Right cardiac atrium (tissue), 5 donors: ENCODE results near the gene RAB40B. TPM values are rescaled to one million over a fixed set of nuclear protein-coding genes. Genes with fewer than 3 reads are reported as not detected.
A peak's percentile ranks its signal among the peaks of the same experiment; 100 is the strongest.

Experiments
- ATAC-seq, 2 donors: fragments of 200-7000 bp; cut with Tn5 transposase; one replicate each; pipeline versions ENCODE4 v1.8.0 to v1.9.1; 2020; ENCODE audit warnings: moderate library complexity in 2 of 2, mild to moderate bottlenecking in 1 of 2
- DNase-seq, 3 donors: peaks; one replicate each; pipeline ENCODE4 v3.0.0-alpha.2; 2020
- H3K27ac ChIP-seq: one replicate; pipeline ENCODE4 v1.5.1; 2013; ENCODE audit warnings: mild to moderate bottlenecking, low read length, control low read depth, moderate library complexity
- H3K27me3 ChIP-seq: one replicate; pipeline ENCODE4 v1.6.1; 2013; ENCODE audit not compliant: control insufficient read depth, insufficient read depth
- H3K4me1 ChIP-seq: one replicate; pipeline ENCODE4 v1.6.1; 2013; ENCODE audit warnings: low read length; ENCODE audit not compliant: control insufficient read depth, insufficient read depth
- H3K4me3 ChIP-seq: one replicate; pipeline ENCODE4 v1.5.1; 2013; ENCODE audit warnings: low read length, control low read depth
- H3K9me3 ChIP-seq: one replicate; pipeline ENCODE4 v1.6.1; 2013; ENCODE audit warnings: low read length; ENCODE audit not compliant: control insufficient read depth
- WGBS: extraction: QIAGEN DNeasy Blood & Tissue Kit; methylation state at CpG from one replicate; pipeline ENCODE4 v1.1.7; 2013; 5-methylcytosine and 5-hydroxymethylcytosine counted together
- intact Hi-C, 4 donors: fragments of 100-400 bp; cut with DNase I; formaldehyde crosslinking; loops; one replicate each; pipeline versions ENCODE4 v1.11.0 to v1.14.0; 2022 to 2023
- polyA plus RNA-seq: library from polyadenylated mRNA; stranded (reverse); fragments of 200-250 nt; gene quantifications from one replicate; pipeline ENCODE4 v1.2.3, GENCODE V29; 2013
- total RNA-seq, 4 donors: library from RNA; stranded (reverse); fragmentation: NEBNext Ultra II Directional; extraction: Animal tissue kit (Norgen Biotek cat#: 25700); gene quantifications; one replicate each; pipeline ENCODE4 v1.2.1, GENCODE V29; 2021
- donor health status: healthy with polysubstance abuse.
- donor health status: DM: no; HTN: yes; CAD: no.
- donor health status: DM: no; HTN: no; CAD: no.
- donor health status: DM: no; HTN: yes; CAD: no; lungs with severe emphysema.
- donor health status: DM: yes; HTN: yes; CAD: no.

The RAB40B gene
- total and polyA plus RNA-seq, 5 donors, result 14.0 to 20.8 (median 18.9) TPM

- Histone ChIP-seq H3K4me3 (peak overlapping the region; percentile 66), H3K4me1 (no peaks in the 10 kb centered on the region), H3K27me3 (no peaks in the 10 kb centered on the region), H3K27ac (no peak overlapping the region), H3K9me3 (no peaks in the 10 kb centered on the region)
- no peak for ATAC-seq
- WGBS, result 6% methylated on average over 45 of the region's 45 CpGs
- intact Hi-C loops, result no loop called here
- no peak for DNase-seq
Observed at GRCh38 chr17:82698974-82699442, 510 bp upstream of the RAB40B start.

DNA sequence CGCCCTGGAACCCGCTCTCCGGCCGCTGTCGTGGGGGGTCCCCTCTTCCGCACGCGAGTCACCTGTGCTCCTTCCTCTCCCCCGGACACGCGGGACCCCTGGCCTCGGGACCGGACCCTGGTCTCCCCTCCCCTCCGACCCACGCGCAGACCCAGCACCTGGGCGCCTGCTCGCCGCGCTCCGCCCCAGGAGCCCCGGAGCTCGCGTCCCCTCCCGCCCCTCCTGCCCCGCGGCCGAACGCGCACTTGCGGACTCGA is 762 bp downstream of the RAB40B start:
- intact Hi-C loops, result no loop called here
- Histone ChIP-seq H3K9me3 (no peaks in the 10 kb centered on the region), H3K4me1 (no peaks in the 10 kb centered on the region), H3K27me3 (no peaks in the 10 kb centered on the region), H3K27ac (no peak overlapping the region), H3K4me3 (peak overlapping the region; percentile 62)
- under 1% methylated on average over 32 of the region's 32 CpGs for WGBS
- DNase-seq (no peak), ATAC-seq (no peak)

GRCh38 chr17:82696916-82697807 is 1.3 kb downstream of the RAB40B start:
- H3K9me3 ChIP-seq, result no peaks in the 10 kb centered on the region
- DNase-seq (peak in 1 of 3 donors; percentile 61), ATAC-seq (no peak)
- H3K27ac ChIP-seq, result no peak overlapping the region
- H3K4me3 ChIP-seq, result peak overlapping the region; percentile 62
- no peaks in the 10 kb centered on the region for H3K4me1 ChIP-seq
- no peaks in the 10 kb centered on the region for H3K27me3 ChIP-seq
- WGBS, result 35% methylated on average over 48 of the region's 48 CpGs
- intact Hi-C loops, result no loop called here

DNA sequence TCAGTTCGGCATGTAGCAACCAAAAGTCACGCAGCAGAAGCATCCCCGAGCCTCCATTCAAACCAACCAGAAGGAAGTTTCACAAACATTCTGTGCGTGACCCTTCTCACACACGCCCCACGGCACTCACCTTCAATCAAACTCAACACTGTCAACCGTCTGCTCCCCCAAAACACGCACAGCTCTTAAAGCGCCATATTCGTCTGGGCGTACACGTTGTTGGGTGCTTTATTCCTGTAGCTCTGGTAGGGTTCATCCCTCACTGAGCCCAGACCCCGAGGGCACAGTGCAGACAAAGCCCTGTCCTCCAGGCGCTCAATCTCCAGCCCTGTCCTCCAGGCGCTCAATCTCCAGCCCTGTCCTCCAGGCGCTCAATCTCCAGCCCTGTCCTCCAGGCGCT is 2.2 kb downstream of the RAB40B start:
- no peak overlapping the region for H3K4me3 ChIP-seq
- H3K27me3 ChIP-seq, result no peaks in the 10 kb centered on the region
- ATAC-seq, result no peak
- no peaks in the 10 kb centered on the region for H3K9me3 ChIP-seq
- intact Hi-C loops, result no loop called here
- 97% methylated on average over 16 of the region's 17 CpGs for WGBS
- H3K27ac ChIP-seq, result no peak overlapping the region
- H3K4me1 ChIP-seq, result no peaks in the 10 kb centered on the region
- DNase-seq, result peak in 1 of 3 donors; percentile 30

DNA sequence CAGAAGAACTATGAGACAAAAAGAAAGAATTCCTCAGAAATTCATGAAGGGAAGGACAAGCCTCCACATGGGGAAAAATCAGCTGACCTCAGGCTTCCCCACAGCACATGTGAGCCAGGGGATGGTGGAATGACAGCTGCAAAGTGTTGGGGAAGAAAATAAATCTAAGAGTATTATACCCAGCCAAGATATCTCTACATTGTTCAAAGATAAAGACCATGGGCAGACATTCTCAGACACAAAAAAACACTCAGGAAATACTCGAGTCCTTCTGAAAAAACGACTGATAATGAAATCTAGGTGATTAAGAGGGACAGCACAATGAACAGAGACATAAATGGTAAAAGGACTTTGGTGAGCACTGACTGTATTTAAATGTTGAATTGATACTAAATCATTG is 3.9 kb downstream of the RAB40B start:
- no peaks in the 10 kb centered on the region for H3K4me1 ChIP-seq
- H3K27ac ChIP-seq, result no peak overlapping the region
- no peaks in the 10 kb centered on the region for H3K27me3 ChIP-seq
- intact Hi-C loops, result no loop called here
- WGBS, result 46% methylated on average over 2 of the region's 2 CpGs
- no peak overlapping the region for H3K4me3 ChIP-seq
- no peaks in the 10 kb centered on the region for H3K9me3 ChIP-seq
- ATAC-seq, result no peak
- DNase-seq, result no peak

- H3K4me3 ChIP-seq, result no peak overlapping the region
- H3K9me3 ChIP-seq, result no peaks in the 10 kb centered on the region
- DNase-seq (peak in 1 of 3 donors; percentile 20), ATAC-seq (no peak)
- no peaks in the 10 kb centered on the region for H3K27me3 ChIP-seq
- intact Hi-C loops, result no loop called here
- no peak overlapping the region for H3K27ac ChIP-seq
- 95% methylated on average over 22 of the region's 22 CpGs for WGBS
- no peaks in the 10 kb centered on the region for H3K4me1 ChIP-seq
Observed at GRCh38 chr17:82693168-82693867, 5.2 kb downstream of the RAB40B start.

GRCh38 chr17:82692268-82692667 is 6.2 kb downstream of the RAB40B start:
- ATAC-seq, result no peak
- peak in 1 of 3 donors; percentile 31 for DNase-seq
- intact Hi-C loops, result no loop called here
- WGBS, result 85% methylated on average over 16 of the region's 16 CpGs
- H3K4me3 ChIP-seq, result no peak overlapping the region
- H3K27me3 ChIP-seq, result no peaks in the 10 kb centered on the region
- H3K4me1 ChIP-seq, result no peaks in the 10 kb centered on the region
- no peak overlapping the region for H3K27ac ChIP-seq
- H3K9me3 ChIP-seq, result no peaks in the 10 kb centered on the region

- Histone ChIP-seq H3K4me1 (no peaks in the 10 kb centered on the region), H3K27ac (no peak overlapping the region), H3K27me3 (no peaks in the 10 kb centered on the region), H3K4me3 (no peak overlapping the region), H3K9me3 (no peaks in the 10 kb centered on the region)
- intact Hi-C loops, result no loop called here
- no peak for ATAC-seq
- 93% methylated on average over 14 of the region's 17 CpGs for WGBS
- DNase-seq, result peak in 1 of 3 donors; percentile 14
Observed at GRCh38 chr17:82691714-82692113, 6.8 kb downstream of the RAB40B start.

DNA sequence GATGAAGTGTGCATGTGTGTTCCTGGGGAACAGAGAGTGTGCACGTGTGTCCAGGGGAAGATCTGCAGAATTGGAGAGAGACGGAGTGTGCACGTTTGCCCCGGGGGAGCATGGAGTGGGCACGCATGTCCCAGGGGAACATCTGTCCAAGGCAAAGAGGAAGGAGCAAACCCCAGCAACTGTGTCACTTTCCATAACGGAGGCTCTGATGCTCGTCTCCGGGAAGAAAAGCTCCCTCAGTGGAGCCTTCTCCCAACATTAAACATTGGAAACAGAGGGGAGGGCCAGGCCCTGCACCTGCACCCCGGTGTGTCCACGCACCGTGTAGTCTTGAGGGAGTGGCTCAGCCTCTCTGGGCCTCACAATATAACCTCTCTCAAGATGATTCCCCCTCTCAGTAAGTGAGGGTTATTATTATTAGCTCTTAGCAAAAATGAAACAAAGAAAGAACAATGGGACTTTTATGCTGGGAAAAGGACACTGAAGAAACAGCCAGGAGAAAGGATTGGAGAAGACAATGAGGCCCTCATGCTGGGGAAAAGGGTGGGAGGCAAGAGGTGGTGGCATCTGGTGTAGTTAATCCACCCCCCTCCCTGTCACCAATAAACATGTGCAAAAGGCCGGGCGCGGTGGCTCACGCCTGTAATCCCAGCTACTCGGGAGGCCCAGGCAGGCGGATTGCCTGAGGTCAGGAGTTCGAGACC is 7.6 kb downstream of the RAB40B start:
- Histone ChIP-seq H3K4me3 (no peak overlapping the region), H3K27me3 (no peaks in the 10 kb centered on the region), H3K4me1 (no peaks in the 10 kb centered on the region), H3K9me3 (no peaks in the 10 kb centered on the region), H3K27ac (no peak overlapping the region)
- ATAC-seq (no peak), DNase-seq (peak in 1 of 3 donors; percentile 28)
- WGBS, result 76% methylated on average over 18 of the region's 18 CpGs
- intact Hi-C loops, result no loop called here

GRCh38 chr17:82689077-82689476 is 9.4 kb downstream of the RAB40B start:
- no peak overlapping the region for H3K4me3 ChIP-seq
- H3K4me1 ChIP-seq, result no peaks in the 10 kb centered on the region
- no peaks in the 10 kb centered on the region for H3K9me3 ChIP-seq
- ATAC-seq (no peak), DNase-seq (peak in 1 of 3 donors; percentile 17)
- intact Hi-C loops, result no loop called here
- H3K27me3 ChIP-seq, result no peaks in the 10 kb centered on the region
- no peak overlapping the region for H3K27ac ChIP-seq
- 91% methylated on average over 8 of the region's 8 CpGs for WGBS

DNA sequence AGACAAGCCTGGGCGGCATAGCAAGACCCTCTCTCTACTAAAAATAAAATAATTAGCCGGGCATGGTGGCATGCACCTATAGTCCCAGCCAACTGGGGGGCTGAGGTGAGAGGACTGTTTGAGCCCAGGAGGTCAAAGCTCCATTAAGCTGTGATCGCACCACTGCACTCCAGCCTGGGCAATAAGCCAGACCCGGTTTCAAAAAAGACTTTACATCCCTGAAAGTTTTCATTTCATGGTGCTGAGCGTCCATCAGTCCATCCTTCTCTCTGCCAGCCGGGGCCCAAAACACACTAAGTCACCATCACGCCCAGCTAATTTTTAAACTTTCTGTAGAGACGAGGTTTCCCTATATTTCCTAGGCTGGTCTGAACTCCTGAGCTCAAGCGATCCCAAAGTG is 10.6 kb downstream of the RAB40B start:
- no peak for DNase-seq
- H3K4me3 ChIP-seq, result no peak overlapping the region
- H3K27ac ChIP-seq, result no peak overlapping the region
- intact Hi-C loops, result no loop called here
- H3K27me3 ChIP-seq, result no peaks in the 10 kb centered on the region
- 94% methylated on average over 9 of the region's 9 CpGs for WGBS
- ATAC-seq, result no peak
- H3K4me1 ChIP-seq, result no peaks in the 10 kb centered on the region
- H3K9me3 ChIP-seq, result no peaks in the 10 kb centered on the region
